ENCODE results near the gene ADAMTS12. TPM values are rescaled to one million over a fixed set of nuclear protein-coding genes. Genes with fewer than 3 reads are reported as not detected.

ADAMTS12 gene
- total and polyA plus RNA-seq, 2 of the 8 experiments (the other 6 are each of a cell fraction or from before 2014, with no cell fraction given) = 6.4 to 12.8 TPM

- Histone ChIP-seq H3K36me3 (ENCODE audit: control insufficient read depth in 2 of 4, insufficient read depth in 4 of 4, low read length in 3 of 4) (no peaks in the 10 kb centered on the region), H3K4me1 (replicated peaks in 1 of 4; ENCODE audit: control insufficient read depth in 3 of 4, insufficient read depth in 4 of 4, low read length in 3 of 4) (no peaks in the 10 kb centered on the region), H3K27ac (ENCODE audit: low read depth, low read length) (no peak overlapping the region), H3K23me2 (ENCODE audit: low read depth, low read length) (no peaks in the 10 kb centered on the region), H3K9me3 (ENCODE audit: insufficient read depth in 2 of 2, low read depth in 1 of 2, low read length in 1 of 2) (no peaks in the 10 kb centered on the region), H3K4me3 (ENCODE audit: extremely low read depth in 1 of 4, insufficient read depth in 2 of 4, low read depth in 3 of 4, low read length in 4 of 4) (no peak overlapping the region), H3K9ac (replicated peaks in 1 of 4; ENCODE audit: extremely low read depth in 1 of 4, low read depth in 3 of 4, low read length in 3 of 4) (no peak overlapping the region), H3K56ac (replicated peaks; ENCODE audit: insufficient read length, low read depth, low read length) (no peak overlapping the region), H2BK120ac (replicated peaks; ENCODE audit: low read depth, low read length) (no peak overlapping the region), H3K14ac (ENCODE audit: insufficient read length) (no peak overlapping the region), H4K91ac (replicated peaks; ENCODE audit: insufficient read length, low read length) (no peak overlapping the region), H2BK5ac (ENCODE audit: low read depth, low read length) (no peak overlapping the region), H2AK5ac (ENCODE audit: low read depth, low read length) (no peak overlapping the region), H4K8ac (ENCODE audit: extremely low read depth, insufficient read depth, low read length) (no peak overlapping the region), H4K5ac (ENCODE audit: insufficient read length, low read depth, low read length) (no peak overlapping the region), H3K79me1 (ENCODE audit: low read depth, low read length) (no peaks in the 10 kb centered on the region), H3K23ac (ENCODE audit: insufficient read length) (no peak overlapping the region), H3K18ac (ENCODE audit: extremely low read depth, low read length) (no peak overlapping the region), H3K27me3 (replicated peaks in 1 of 4; ENCODE audit: control insufficient read depth in 3 of 4, extremely low read depth in 1 of 4, insufficient read depth in 3 of 4, low read length in 3 of 4) (no peaks in the 10 kb centered on the region), H2BK12ac (ENCODE audit: low read depth, low read length) (no peak overlapping the region), H4K20me1 (replicated peaks in 1 of 2; ENCODE audit: control insufficient read depth in 1 of 2, insufficient read depth in 2 of 2, low read length in 2 of 2) (no peaks in the 10 kb centered on the region), H2BK15ac (ENCODE audit: low read length) (no peak overlapping the region), H3K4ac (replicated peaks; ENCODE audit: insufficient read length, low read depth, low read length) (no peak overlapping the region), H2AFZ (ENCODE audit: low read length) (no peak overlapping the region), H3K4me2 (ENCODE audit: insufficient read depth in 1 of 2, low read depth in 2 of 2, low read length in 2 of 2) (no peak overlapping the region), H2BK20ac (ENCODE audit: low read length) (no peak overlapping the region), H3K79me2 (ENCODE audit: control insufficient read depth in 1 of 2, insufficient read depth in 2 of 2, low read length in 2 of 2) (no peaks in the 10 kb centered on the region)
- CTCF ChIA-PET (ENCODE audit: partially characterized antibody) = interaction anchor here (0.6 to 2.4 kb wide), 8 partner anchors 9 to 343 kb away, joined by 3 to 6 read pairs (median 4); partner anchors contain the start of gene ADAMTS12
- 91% methylated on average over 4 of the region's 4 CpGs; no CpG with 5 or more reads in 1 of the 2 experiments for WGBS, 2 experiments (ENCODE audit: extremely low coverage in 1 of 2, insufficient coverage in 1 of 2, insufficient read length in 1 of 2, insufficient replicate concordance in 2 of 2, low coverage in 1 of 2, low lambda C conversion rate in 2 of 2, missing lambda C conversion rate in 1 of 2)
- FAIRE-seq (no peak), DNase-seq (ENCODE audit: low read depth in 1 of 2, low spot score in 2 of 2) (no peak)
- POLR2A ChIA-PET (ENCODE audit: partially characterized antibody) = interaction anchor here (0.9 kb wide), 1 partner anchor 10 kb away, joined by 4 read pairs; no protein-coding TSS in a partner anchor
- TF ChIP-seq TBP (IDR thresholded peaks at IDR 0.05; ENCODE audit: low read depth, low read length) = no peak
- TF ChIP-seq CTBP2 (IDR thresholded peaks at IDR 0.05; ENCODE audit: borderline replicate concordance, insufficient read depth, insufficient read length, low read length) = no peak
- TF ChIP-seq CBX5 (IDR thresholded peaks at IDR 0.05; ENCODE audit: low read depth, low read length) = no peak
- no peak for TF ChIP-seq MAX (IDR thresholded peaks at IDR 0.05)
- no peak for TF ChIP-seq HDAC2 (IDR thresholded peaks at IDR 0.05; ENCODE audit: borderline replicate concordance in 1 of 2, low read depth in 2 of 2, low read length in 2 of 2)
- TF ChIP-seq TAF7 (optimal IDR thresholded peaks at IDR 0.05; ENCODE audit: borderline replicate concordance, low read depth, low read length) = no peak
- no peak for TF ChIP-seq SUZ12 (IDR thresholded peaks at IDR 0.05; ENCODE audit: low read length)
- TF ChIP-seq GABPA (IDR thresholded peaks at IDR 0.05; ENCODE audit: borderline replicate concordance, insufficient read depth, low read length) = no peak
- TF ChIP-seq TAF1 (IDR thresholded peaks at IDR 0.05; ENCODE audit: low read depth, low read length) = no peak
- no peak for TF ChIP-seq RXRA (IDR thresholded peaks at IDR 0.05; ENCODE audit: insufficient read depth, low read depth, low read length)
These were observed 297.8 kb downstream of the ADAMTS12 start for GRCh38 chr5:33594006-33594405.

All from H1 (cell line).